Prostate gland (tissue), 2 donors: ENCODE measurements around the gene ABHD16B.

ENCODE experiments used
- POLR2A ChIP-seq: fragments of 450-650 bp; IDR thresholded peaks from one replicate; pipeline ENCODE4 v1.6.1; 2016; ENCODE audit warnings: antibody characterized with exemption, mild to moderate bottlenecking
- POLR2AphosphoS5 ChIP-seq: sonication (generic); formaldehyde crosslinking; IDR thresholded peaks from one replicate; pipeline ENCODE4 v1.6.1; 2017; ENCODE audit warnings: antibody characterized with exemption
- TF ChIP-seq, protein P1 (sequence below), 4 experiments: fragments of 200-600 bp in 2 of 4; fragments of 450-650 bp in 2 of 4; sonication (generic) in 2 of 4; IDR thresholded peaks; 1 replicate in 3 of 4; 2 replicates in 1 of 4; pipeline ENCODE4 v1.5.1; 2016 to 2019; ENCODE audit warnings: antibody characterized with exemption in 4 of 4, mild to moderate bottlenecking in 2 of 4, moderate library complexity in 2 of 4

DNA sequence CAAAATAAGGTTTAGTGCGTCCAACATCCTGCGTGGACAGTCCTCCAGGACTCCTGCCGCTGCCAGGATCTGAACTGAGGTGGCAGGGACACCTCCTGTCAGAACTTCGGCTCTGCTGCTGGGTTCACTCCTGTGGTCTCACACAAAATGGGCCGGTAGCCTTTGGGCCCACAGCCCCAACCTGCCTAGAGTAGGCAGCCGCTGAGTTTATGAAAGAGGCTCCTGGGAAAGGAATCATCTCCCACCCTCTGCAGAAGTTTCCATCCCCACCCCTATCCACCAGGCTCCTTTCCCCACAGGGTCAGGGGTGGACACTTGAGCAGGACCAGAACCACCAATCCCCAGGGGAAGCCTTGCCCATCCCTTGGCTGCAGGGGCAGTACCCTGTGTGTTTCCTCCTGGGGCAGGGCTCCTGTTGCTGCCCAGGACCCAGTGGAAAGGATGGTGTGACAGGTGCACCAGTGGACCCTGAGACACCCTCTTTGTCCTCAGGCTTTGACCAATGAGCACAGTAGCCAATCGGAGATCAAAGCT lies 2.1 kb upstream of the ABHD16B start:
- TF ChIP-seq, protein P1, sequence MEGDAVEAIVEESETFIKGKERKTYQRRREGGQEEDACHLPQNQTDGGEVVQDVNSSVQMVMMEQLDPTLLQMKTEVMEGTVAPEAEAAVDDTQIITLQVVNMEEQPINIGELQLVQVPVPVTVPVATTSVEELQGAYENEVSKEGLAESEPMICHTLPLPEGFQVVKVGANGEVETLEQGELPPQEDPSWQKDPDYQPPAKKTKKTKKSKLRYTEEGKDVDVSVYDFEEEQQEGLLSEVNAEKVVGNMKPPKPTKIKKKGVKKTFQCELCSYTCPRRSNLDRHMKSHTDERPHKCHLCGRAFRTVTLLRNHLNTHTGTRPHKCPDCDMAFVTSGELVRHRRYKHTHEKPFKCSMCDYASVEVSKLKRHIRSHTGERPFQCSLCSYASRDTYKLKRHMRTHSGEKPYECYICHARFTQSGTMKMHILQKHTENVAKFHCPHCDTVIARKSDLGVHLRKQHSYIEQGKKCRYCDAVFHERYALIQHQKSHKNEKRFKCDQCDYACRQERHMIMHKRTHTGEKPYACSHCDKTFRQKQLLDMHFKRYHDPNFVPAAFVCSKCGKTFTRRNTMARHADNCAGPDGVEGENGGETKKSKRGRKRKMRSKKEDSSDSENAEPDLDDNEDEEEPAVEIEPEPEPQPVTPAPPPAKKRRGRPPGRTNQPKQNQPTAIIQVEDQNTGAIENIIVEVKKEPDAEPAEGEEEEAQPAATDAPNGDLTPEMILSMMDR (IDR thresholded peaks at IDR 0.05) = no peak
- no peak for TF ChIP-seq POLR2A
- TF ChIP-seq POLR2AphosphoS5 = no peak
